GM12873 (cell line): ENCODE results near the gene PPFIBP1.

Source experiments
- CTCF ChIP-seq: IDR thresholded peaks from 2 replicates; pipeline ENCODE4 v1.5.1; 2012; ENCODE audit warnings: low read depth, mild to moderate bottlenecking, moderate library complexity, low read length, control low read depth; ENCODE audit not compliant: insufficient read depth; ENCODE audit errors: missing control alignments

PPFIBP1 gene

DNA sequence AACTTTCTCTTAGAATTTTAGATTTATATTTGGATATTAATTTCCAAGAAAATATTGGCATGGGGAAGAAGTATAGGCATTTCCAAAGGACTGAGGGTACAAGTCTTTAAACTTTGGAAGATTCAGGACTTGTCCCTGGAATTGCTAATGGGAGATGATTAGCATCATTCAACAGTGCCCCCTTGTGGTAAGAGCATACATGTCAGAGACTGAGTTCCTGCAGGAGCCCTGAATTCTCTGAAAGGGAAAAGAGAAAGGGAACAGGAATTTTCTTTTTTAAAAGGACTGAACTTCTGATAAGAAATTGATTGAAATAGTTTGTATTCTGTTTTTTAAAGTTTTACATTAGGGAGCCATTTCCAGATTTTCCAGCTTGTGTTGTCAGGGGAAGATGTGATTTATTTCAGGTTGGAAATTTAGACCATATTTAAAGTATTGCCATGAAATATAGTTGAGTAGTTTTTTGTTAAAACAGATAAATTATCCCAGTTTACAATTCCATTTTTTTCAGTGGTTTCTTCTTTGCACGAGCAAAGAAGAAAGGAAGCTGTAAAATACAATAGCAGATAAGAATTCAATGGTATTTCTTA lies 128.3 kb downstream of the PPFIBP1 start:
- TF ChIP-seq CTCF, result peak; percentile 80

GRCh38 chr12:27653661-27654060 lies 129.7 kb downstream of the PPFIBP1 start:
- TF ChIP-seq CTCF, result no peak

- TF ChIP-seq CTCF, result no peak
These were observed 133.3 kb downstream of the PPFIBP1 start for GRCh38 chr12:27657296-27657695.

GRCh38 chr12:27665704-27666103 lies 141.7 kb downstream of the PPFIBP1 start:
- TF ChIP-seq CTCF, result no peak

- no peak for TF ChIP-seq CTCF
These were observed 142.5 kb downstream of the PPFIBP1 start for GRCh38 chr12:27666510-27666909.

GRCh38 chr12:27667540-27667939 lies 143.5 kb downstream of the PPFIBP1 start:
- no peak for TF ChIP-seq CTCF

GRCh38 chr12:27672051-27672450 lies 148.0 kb downstream of the PPFIBP1 start:
- TF ChIP-seq CTCF, result no peak
